ENCODE data around the gene ZSWIM4.
"Not testable (repeated sequence)": the region's sequence is repeated elsewhere in the genome, so short reads cannot be mapped to it uniquely, and the experiment has no call there.

ZSWIM4 gene

DNA sequence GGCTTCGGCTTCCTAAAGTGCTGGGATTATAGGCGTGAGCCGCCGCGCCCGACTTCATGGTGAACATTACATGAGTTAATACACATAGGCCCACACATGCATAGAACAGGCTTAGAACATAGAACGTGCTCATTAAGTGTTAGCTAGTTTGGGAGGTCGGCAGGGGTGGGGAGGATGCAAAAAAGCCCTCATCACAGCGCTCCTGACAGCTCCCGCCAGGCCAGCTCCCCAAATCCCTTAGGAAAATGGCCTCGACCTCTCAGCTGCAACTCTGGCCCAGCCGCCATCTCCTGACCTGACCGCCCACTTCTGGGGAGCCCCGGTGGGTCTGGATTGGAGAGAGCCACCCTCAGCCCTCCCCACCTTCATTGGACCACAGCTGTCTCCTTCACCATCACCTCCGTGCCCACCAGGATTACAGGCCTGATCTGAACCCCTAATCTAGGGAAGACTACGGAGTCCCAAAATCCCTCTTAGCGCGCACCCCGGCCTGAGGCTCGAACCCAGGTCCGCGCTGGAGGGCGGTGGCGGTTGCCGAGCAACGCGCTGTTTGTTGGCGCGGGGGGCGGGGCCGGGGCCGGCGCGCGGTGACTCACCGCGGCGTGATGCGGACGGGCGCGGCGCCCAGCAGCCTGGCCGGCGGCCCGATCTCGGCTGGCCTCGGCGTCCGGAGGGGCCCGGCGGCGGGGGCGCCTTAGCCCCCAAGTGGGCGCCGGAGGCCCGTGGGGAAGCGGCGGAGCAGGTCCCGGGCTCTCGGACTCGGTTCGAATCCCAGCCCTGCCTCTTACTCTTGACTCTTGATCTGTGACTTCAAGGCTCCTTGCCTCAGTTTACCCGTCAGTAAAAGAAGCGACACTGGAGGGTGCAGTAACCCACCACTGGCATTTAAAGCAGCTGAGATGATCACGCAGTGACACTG lies 55.0 kb downstream of the ZSWIM4 start:
- DNase-seq (ENCODE audit: low read depth in 2 of 2): no peak

DNA sequence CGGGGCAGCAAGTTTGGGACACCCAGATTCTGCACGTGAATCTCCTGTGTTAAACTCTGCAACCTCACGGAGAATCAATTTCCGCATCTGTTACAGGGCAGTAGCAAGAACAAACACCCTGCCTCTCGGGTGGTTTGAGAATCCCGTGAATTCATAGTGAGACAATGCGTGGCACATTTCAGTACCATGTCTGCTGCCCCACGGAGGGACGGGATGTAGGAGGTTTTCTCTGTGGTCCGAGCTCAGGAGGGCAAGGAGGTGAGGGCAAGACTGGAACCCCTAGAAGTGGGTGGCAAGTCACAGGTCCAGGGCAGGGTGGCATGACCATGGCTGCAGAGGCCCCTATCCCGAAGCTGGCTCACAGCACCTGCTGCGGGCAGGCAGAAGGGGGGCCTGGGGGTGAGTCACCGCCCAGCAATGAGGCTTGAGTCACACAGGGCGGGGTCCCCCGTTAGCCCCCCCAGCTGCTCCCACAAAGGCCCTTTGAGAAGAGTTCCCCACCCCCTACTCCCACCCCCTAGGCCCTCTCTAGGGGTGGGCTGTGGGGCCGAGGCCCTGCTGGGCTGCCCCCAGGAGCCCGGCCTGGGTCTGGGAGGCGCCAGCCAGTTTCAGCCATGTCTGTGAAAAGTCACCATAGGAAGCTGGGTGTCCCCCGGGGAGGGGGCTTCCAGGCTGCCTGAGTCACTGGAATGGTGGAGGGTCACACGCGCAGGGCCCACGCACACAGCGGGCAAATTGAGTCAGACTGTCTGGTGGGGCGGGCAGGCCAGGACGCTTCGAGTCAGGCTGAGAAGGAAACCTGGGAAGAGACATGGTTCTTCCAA lies 55.9 kb downstream of the ZSWIM4 start:
- peak; percentile 57 to 67 for DNase-seq (ENCODE audit: low read depth in 2 of 2)

DNA sequence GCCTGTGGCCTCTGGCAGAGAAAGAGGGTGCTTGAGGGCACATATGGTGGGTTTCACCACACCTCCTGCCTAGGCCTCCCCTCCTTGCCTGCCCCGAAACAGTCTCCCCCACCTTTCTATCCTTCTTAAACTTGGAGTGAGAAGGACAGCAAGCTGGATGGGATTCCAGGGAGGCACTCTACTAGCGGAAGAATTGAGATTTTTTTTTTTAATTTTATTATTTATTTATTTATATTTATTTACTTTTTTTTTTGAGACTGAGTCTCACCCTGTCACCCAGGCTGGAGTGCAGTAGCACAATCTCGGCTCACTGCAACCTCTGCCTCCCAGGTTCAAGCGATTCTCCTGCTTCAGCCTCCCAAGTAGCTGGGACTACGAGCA lies 56.5 kb downstream of the ZSWIM4 start:
- not testable (repeated sequence) for DNase-seq (ENCODE audit: low read depth in 2 of 2)

DNA sequence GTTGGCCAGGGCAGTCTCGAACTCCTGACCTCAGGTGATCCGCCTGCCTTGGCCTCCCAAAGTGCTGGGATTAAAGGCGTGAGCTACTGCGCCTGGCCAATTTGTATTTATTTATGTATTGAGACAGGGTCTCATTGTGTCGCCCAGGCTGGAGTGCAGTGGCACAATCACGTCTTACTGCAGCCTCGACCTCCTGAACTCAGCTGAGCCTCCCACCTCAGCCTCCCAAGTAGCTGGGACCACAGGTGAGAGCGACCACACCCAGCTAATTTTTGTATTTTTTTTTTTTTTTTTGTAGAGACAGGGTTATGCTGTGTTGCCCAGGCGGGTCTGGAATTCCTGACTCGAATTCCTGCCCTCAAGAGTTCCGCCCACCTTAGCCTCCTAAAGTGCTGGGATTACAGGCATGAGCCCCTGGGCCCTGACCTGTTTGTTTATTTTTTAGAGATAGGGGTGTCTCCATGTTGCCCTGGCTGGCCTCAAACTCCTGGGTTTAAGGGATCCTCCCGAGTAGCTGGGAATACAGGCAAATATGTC lies 57.0 kb downstream of the ZSWIM4 start:
- DNase-seq (ENCODE audit: low read depth in 2 of 2): not testable (repeated sequence)

DNA sequence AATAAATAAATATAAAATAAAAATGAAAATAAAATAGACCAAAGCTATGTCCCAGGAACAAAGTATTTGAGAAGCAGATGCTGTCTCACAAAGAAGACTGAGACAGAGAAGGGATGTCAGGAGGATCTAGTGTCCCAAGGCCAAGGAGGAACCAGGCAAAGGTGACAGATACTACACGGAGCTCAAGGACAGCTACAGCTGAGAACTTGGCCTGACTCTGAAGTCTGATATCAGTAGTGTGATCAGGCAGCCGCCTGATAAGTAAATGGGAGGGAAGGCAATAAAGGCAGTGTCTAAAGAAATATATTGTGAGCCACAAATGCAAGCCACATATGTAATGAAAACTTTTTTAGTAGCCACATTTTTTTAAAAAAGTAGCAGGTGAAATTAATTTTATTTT lies 61.3 kb downstream of the ZSWIM4 start:
- DNase-seq (ENCODE audit: low read depth in 2 of 2): no peak

DNA sequence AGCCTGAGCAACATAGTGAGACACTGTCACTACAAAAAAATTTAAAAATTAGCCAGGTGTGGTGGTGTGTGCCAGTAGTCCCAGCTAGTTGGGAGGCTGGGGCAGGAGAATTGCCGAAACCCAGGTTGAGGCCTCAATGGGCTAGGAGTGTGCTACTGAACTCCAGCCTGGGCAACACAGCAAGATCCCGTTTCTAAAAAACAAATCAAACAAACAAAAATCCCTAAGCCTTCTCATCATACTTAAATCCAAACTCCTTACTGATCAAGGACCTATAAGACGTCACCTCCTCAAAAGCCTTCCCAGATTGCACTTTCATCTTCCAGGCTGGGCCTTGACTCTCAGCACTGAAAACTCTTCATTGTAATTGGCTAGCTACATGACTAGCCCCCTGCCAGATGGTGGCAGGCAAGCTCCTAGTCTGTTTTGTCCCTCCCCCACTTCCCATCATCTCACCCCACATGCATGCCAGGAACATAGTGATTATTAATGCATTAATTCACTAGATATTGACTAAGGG lies 64.2 kb downstream of the ZSWIM4 start:
- no peak for DNase-seq (ENCODE audit: low read depth in 2 of 2)

DNA sequence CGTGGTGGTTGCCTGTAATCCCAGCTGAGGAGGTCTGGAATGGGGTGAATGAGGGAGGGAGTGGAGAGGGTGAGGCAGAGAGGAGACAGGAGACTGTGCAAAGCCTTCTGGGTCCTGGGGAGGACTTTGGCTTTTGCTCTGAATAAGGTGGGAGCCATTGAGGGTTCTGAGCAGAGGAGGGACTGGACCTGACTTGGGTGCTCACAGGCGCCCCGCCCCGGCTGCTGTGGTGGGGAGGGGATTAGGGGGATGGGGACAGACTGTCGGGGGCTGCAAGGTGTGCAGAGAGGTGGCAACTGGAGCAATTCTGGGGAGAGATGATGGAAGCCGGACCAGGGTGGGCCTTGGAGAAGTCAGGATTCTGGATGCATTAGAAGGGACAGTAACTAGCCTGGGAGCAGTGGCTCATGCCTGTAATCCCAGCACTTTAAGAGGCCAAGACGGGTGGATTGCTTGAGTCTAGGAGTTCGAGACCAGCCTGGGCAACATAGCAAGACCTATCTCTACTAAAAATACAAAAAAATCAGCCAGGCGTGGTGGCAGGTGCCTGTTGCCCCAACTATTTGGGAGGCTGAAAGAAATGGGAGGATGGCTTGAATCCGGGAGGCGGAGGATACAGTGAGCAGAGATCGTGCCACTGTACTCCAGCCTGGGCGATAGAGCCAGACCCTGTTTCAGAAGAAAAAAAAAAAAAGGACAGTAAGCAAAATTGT lies 65.6 kb downstream of the ZSWIM4 start:
- DNase-seq (ENCODE audit: low read depth in 2 of 2): no peak

DNA sequence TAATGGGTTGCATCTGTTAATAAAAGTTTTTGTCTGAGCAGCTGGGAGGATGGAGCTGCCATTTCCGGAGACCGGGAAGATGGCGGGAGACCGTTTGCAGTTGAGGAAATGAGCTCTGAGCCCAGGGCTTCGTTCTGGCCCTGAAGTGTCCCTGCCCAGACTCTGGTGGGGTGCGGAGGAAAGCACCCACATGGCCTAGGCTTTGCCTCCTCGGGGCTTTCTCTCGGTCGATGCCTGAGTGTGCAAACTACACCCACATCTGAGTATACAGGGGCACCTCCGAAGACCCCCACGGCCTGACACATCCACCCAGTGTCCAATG lies 66.1 kb downstream of the ZSWIM4 start:
- DNase-seq (ENCODE audit: low read depth in 2 of 2): no peak

DNA sequence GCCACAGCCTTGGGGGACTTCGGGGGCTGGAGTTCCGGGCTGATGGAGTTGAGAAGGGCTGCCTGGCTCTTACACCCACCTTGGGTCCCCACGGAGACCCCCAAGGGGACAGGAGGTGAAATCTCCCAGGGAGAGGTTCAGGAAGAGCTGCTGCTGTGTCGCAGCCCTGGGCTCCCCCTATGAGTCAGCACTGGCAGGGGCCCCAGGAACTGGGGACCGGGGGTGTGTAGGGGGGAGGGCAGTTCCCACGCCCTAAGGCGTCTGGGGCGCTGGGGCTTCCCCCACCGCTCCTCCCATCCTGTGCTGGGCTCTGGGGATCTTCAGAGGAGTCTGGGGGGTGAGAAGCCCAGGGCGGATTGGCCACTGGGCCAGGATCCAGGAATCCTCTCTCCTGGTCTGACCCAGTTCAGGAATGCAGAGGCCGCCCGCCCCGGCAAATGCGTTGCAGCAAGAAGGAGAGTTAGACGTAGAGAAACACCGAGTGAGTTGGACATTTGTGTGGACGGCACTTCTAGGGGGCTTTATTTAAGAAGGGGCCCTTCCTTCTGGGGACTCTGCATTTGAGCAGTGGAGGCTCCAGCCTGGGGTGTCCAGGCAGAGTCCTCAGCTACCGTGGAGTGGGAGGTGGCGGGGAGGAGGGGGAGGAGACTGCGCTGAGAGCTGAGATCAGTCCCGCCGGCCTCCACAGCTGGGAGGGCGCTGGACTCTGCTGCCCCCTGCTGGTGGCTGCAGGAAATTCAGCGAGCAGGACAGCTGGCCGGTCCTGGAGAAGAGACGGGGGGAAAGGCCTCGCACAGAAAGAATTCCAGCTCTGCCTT lies 66.7 kb downstream of the ZSWIM4 start:
- DNase-seq (ENCODE audit: low read depth in 2 of 2): peak; percentile 79 to 81

DNA sequence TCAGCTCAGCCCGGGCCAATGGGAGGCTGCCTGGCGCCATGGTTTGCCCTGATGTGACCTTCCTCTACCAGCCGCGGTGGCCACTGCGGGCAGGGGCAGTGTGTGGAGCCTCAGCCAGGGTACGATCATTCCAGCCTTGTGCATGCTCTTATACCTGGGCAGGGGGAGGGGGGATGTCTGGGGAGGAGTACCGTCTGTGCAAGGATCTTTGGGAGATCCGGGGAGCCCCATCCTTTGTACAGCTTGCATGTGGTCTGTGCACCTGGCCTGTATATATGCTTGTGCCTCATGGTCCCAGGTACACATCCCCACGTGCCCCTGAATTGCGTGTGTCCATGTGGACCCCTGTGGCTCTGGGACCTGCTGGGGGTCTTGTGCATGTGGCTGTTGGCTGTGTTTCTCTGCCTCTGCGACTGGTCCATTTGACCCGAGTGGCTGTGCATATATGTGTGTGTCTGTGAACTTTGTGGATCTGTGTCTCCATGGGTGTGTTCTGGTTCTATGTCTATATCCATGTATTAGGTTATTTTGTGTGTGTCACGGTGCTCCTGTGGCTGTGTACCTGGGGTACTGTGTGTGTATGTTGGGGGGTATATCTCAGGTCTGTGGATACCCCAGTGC lies 68.9 kb downstream of the ZSWIM4 start:
- DNase-seq (ENCODE audit: low read depth in 2 of 2): no peak

DNA sequence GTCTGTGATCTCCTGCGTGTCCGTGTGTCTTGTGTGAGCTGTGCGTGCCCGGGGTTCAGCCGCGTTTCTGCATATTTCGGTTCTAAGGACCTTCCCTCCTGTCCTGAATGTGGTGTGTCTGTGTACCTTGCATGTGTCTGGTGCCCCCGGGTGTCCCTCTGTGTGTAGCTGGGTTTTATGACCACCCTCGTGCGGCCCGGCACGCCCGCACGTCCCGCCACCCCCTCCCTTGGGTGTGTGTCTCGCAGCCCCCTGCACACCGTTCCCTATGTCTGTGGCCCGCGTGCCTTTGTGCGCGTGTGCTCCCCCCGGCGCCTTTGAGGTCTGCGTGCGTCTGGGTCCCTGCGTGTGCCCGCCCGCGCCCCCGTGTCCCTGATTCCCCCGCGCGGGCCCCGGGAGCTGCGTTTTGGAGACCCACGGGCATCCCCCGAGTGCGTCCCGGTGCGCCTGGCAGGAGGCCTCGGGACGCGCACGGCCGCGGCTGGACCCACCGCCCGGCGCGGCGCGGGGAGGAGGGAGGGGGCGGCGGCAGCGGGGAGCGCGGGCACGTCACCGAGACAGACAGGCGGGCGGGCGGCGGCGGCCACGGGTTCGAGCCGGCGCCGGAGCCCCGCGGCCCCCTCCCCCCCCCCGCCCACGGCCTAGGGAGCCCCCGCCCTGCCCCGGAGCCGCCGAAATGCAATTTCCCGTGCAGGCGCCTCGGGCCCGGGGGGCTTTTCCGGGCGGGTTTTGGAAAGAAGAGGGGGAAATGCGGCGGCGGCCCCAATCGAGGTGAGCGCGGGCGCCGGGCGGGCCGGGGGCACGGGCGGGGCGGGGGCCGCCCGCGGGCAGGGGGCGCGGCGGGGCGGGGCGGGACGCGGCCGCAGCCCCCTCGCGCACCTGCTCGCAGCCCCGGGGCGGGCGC lies 69.7 kb downstream of the ZSWIM4 start:
- DNase-seq (ENCODE audit: low read depth in 2 of 2): no peak

DNA sequence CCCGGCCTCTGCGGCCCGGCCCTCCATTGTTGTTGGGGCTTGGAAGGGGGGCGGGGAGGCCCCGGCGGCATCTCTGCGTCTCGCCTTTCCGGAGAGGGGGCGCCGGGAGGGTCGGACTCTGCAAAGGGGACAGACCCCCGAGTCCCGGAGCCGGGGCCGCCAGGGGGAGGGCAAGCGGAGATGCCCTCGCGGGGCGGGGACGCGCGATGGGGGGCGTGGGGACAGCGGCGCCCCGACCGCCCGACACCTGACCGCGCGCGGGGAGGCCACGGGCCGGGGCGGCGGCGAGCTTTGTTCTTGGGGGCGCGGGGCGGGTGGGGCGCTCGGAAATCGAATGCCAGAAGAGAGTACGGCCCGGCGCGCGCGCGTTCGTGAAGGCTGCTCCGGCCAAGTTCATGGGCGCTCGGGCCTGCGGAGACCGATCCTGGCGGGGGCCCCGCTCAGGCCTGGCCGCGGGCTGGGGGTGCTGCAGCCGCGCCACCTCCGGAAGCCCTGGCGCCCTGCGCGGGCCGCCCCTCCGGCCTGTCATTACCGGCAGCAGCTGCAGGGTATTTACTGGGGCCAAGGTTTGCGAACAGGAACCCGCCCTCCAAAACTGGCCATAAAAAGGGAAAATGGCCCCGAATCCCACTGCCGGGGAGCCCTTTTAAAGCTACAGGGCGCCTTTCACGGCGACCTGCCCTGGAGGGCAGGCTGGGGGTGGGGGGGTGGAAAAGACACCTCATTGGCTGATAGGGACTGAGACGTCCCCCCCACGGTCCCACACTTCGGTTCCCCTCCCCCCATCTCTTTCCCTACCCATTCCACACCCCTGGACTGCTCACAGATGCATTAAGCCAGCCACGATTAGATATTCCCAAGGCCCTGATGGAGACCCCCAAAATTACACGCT lies 70.6 kb downstream of the ZSWIM4 start:
- no peak for DNase-seq (ENCODE audit: low read depth in 2 of 2)

DNA sequence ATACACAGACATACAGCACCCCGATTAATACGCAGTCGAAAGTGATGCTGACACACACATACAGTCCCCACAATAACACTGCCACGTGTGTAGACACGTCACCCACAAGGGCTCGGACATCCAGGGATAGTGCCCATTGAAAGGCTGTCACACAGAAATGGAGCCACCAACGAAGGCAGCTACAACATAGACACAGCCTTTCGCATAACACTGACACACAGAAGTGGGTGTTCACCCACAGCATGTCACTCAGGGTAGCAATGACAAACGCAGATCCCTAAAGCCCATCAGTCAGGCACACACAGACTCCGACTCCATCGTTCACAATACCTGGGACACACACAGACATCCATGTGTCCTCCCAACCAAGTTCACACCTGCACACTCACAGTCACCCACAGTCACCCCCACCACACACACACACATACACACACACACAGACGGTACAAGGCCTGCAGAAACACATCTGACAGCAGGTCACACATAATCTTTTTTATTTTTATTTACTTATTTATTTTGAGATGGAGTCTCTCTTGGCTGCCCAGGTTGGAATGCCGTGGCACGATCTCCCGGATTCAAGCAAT lies 71.3 kb downstream of the ZSWIM4 start:
- no peak for DNase-seq (ENCODE audit: low read depth in 2 of 2)

DNA sequence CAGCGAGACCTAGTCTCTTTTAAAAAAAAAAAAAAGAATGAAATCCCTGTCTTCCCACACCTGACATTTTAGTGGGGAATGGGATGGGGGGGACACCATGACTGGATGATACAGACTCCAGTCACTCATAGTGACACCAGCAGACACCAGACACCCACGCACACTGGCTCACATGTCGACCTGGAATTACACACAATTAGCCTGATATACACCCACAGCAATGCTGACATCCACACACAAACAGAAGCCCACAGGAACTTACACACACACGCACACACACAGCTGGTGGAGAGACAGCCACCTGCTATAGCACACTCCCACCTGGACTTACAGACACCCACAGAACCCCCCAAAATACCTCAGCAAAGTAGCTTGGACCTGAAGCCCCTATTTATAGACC lies 73.4 kb downstream of the ZSWIM4 start:
- DNase-seq (ENCODE audit: low read depth in 2 of 2): no peak

DNA sequence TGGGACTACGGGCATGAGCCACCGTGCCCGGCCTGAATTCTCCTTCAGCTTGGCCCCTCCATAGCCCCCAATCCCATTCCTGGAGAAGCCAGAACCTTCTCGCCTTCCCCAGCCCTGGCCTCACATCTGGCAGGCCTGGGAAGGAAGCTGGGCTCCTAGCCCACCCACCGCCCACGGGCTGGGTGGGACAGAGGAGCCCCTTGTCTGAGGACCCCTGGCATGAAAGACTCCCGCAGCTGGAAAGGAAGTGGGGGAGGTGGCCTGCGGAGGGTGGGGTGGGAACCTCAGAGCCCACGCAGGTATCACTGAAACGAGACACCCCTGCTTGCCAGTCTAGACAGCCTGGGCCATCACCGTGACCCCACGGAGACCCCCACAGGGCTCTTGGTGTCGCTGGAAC lies 74.0 kb downstream of the ZSWIM4 start:
- DNase-seq (ENCODE audit: low read depth in 2 of 2): no peak

DNA sequence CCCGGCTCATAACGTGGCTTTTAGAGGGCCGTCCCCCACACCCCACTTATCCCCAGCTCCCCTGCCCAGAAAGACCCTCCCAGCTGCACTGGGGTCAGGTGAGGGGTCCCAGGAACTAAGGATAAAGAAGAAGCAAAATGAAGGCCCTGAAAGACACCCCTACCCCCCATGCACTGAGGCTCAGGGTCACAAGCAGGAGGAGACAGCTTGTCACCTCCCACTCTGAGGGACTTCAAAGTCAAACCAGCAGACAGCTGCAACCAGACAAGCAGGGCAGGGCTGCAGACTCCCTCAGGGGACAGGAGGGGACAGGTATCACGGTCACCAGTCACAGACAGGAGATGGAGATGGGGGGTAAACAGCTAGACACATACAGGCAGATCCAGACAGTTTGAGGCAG lies 75.6 kb downstream of the ZSWIM4 start:
- DNase-seq (ENCODE audit: low read depth in 2 of 2): no peak

DNA sequence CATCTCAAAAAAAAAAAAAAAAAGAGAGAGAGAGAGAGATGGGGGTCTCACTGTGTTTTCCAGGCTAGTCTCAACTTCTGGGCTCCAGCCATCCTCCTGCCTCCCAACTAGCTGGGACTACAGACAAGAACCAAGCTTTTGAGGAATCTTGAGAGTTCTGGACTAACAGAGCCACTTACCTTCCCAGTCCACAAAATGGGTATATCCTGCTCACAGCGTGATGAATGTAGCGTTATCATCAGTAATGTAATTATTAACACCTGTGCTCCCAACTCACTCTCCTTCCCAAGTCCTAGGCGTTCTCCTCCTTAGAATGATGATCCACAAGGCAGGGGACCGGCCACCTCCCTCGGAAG lies 77.1 kb downstream of the ZSWIM4 start:
- no peak for DNase-seq (ENCODE audit: low read depth in 2 of 2)

DNA sequence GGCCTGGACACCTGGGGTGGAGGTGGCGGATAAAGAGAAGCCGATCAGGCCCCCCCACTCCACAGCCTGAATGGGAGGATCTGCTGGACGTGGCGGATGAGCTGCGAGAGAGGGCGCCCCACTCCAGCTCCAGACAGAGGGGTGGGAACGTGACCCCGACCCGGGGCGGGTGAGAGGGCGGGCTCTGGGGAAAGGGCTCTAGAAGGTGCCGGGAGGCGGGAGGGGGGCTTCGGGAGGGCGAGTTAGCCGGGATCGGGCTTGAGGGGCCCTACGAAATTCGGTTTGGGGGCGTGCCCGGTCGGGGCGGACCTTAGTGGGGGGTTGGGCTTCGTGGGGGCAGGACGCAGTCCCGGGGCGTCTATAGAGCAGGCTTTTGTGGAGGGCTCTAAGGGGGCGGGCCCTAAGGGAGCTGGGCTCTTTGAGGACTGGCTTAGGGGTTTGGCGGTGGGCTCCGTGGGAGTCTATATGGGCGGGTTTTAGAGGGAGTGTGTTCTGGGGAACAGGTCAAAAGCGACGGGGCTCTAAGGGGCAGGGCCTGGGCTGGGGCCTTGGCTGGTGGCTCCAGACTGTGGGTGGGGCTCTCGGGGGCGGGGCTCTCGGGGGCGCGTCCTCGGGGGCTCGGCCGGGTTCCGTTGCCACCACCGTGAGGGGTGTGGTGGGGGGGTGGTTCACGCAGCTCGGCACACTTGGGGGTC lies 77.6 kb downstream of the ZSWIM4 start:
- DNase-seq (ENCODE audit: low read depth in 2 of 2): no peak

Measured in stimulated activated CD8-positive, alpha-beta memory T cell treated with anti-CD3 and anti-CD28 coated beads, Interleukin-15, amount 100 ng/mL, for 4 hours (primary cell).